H1 (cell line): ENCODE data around the gene ECEL1. TPM values are rescaled to one million over a fixed set of nuclear protein-coding genes. Genes with fewer than 3 reads are reported as not detected.

Source experiments
- CTCF ChIA-PET: fragments of 300-600 bp; sonication (Branson Sonifier 250); formaldehyde crosslinking; loops from one replicate; lab custom pipeline; 2021; ENCODE audit not compliant: partially characterized antibody; lab: Charles Lee
- POLR2A ChIA-PET: fragments of 300-600 bp; sonication (Branson Sonifier 250); formaldehyde crosslinking; loops from one replicate; lab custom pipeline; 2021; ENCODE audit warnings: inconsistent platforms; ENCODE audit not compliant: partially characterized antibody; lab: Charles Lee
- DNase-seq, 2 experiments: peaks; one replicate each; pipeline versions ENCODE4 v3.0.0 to v3.0.0-alpha.2; 2010 to 2022; ENCODE audit warnings: low spot score in 2 of 2, low read depth in 1 of 2, mixed read lengths in 1 of 2
- FAIRE-seq: peaks from 2 replicates; lab custom pipeline; 2011; peaks lifted over from hg19 to GRCh38; lab: Jason Lieb, UNC
- H2AFZ ChIP-seq: 2 replicates; pipeline ENCODE4 v1.8.1; 2012; ENCODE audit warnings: low read length, inconsistent platforms
- H2AK5ac ChIP-seq: 2 replicates; pipeline ENCODE4 v1.6.1; 2013; ENCODE audit warnings: low read depth, low read length
- H2BK120ac ChIP-seq: replicated peaks from 2 replicates; pipeline ENCODE3; 2013; ENCODE audit warnings: low read depth, low read length, inconsistent platforms
- H2BK12ac ChIP-seq: 2 replicates; pipeline ENCODE4 v1.6.1; 2013; ENCODE audit warnings: low read depth, low read length
- H2BK15ac ChIP-seq: 2 replicates; pipeline ENCODE4 v1.6.1; 2013; ENCODE audit warnings: low read length
- H2BK20ac ChIP-seq: 2 replicates; pipeline ENCODE4 v1.6.1; 2013; ENCODE audit warnings: low read length
- H2BK5ac ChIP-seq: 2 replicates; pipeline ENCODE4 v1.6.1; 2013; ENCODE audit warnings: low read depth, low read length
- H3K14ac ChIP-seq: 2 replicates; pipeline ENCODE4 v1.6.1; 2013; ENCODE audit warnings: inconsistent platforms; ENCODE audit not compliant: insufficient read length
- H3K18ac ChIP-seq: 2 replicates; pipeline ENCODE4 v1.6.1; 2013; ENCODE audit warnings: low read length; ENCODE audit errors: extremely low read depth
- H3K23ac ChIP-seq: 2 replicates; pipeline ENCODE4 v1.6.1; 2013; ENCODE audit warnings: inconsistent platforms; ENCODE audit not compliant: insufficient read length
- H3K23me2 ChIP-seq: 2 replicates; pipeline ENCODE4 v1.6.1; 2013; ENCODE audit warnings: low read depth, low read length
- H3K27ac ChIP-seq: 2 replicates; pipeline ENCODE4 v1.6.1; 2011; ENCODE audit warnings: low read depth, low read length, inconsistent platforms
- H3K27me3 ChIP-seq, 4 experiments: replicated peaks in 1 of 4; 1 replicate in 1 of 4; 2 replicates in 3 of 4; pipeline versions ENCODE4 v1.6.1 to v1.8.1; 2011 to 2013; ENCODE audit warnings: low read length in 3 of 4, mild to moderate bottlenecking in 3 of 4, inconsistent platforms in 2 of 4, mixed read lengths in 2 of 4, moderate library complexity in 1 of 4; ENCODE audit not compliant: control insufficient read depth in 3 of 4, insufficient read depth in 3 of 4; ENCODE audit errors: extremely low read depth in 1 of 4
- H3K36me3 ChIP-seq, 4 experiments: 2 replicates each; pipeline versions ENCODE4 v1.6.1 to v1.8.1; 2011 to 2013; ENCODE audit warnings: mild to moderate bottlenecking in 4 of 4, low read length in 3 of 4, moderate library complexity in 2 of 4, control low read depth in 1 of 4, inconsistent platforms in 1 of 4; ENCODE audit not compliant: insufficient read depth in 4 of 4, control insufficient read depth in 2 of 4
- H3K4ac ChIP-seq: replicated peaks from 2 replicates; pipeline ENCODE3; 2013; ENCODE audit warnings: low read length, low read depth, mixed read lengths, inconsistent platforms; ENCODE audit not compliant: insufficient read length
- H3K4me1 ChIP-seq, 4 experiments: replicated peaks in 1 of 4; 1 replicate in 1 of 4; 2 replicates in 3 of 4; pipeline versions ENCODE4 v1.6.1 to v1.8.1; 2011 to 2013; ENCODE audit warnings: low read length in 3 of 4, inconsistent platforms in 2 of 4, mixed read lengths in 1 of 4; ENCODE audit not compliant: insufficient read depth in 4 of 4, control insufficient read depth in 3 of 4
- H3K4me2 ChIP-seq, 2 experiments: 2 replicates each; pipeline versions ENCODE4 v1.6.1 to v1.8.1; 2011 to 2013; ENCODE audit warnings: low read depth in 2 of 2, low read length in 2 of 2, control low read depth in 1 of 2, inconsistent platforms in 1 of 2, mild to moderate bottlenecking in 1 of 2; ENCODE audit not compliant: insufficient read depth in 1 of 2
- H3K4me3 ChIP-seq, 4 experiments: fragments of 200-600, 300-600 bp in 1 of 4; sonication (generic), shearing (Covaris generic), sonication (Bioruptor Twin) in 1 of 4; 2 replicates each; pipeline versions ENCODE4 v1.5.1 to v1.8.1; 2011 to 2016; ENCODE audit warnings: low read length in 4 of 4, low read depth in 3 of 4, control low read depth in 2 of 4, inconsistent platforms in 2 of 4, mild to moderate bottlenecking in 2 of 4, mixed read lengths in 1 of 4, moderate library complexity in 1 of 4; ENCODE audit not compliant: insufficient read depth in 2 of 4; ENCODE audit errors: extremely low read depth in 1 of 4
- H3K56ac ChIP-seq: replicated peaks from 2 replicates; pipeline ENCODE3; 2013; ENCODE audit warnings: low read depth, mild to moderate bottlenecking, mixed read lengths, low read length, inconsistent platforms; ENCODE audit not compliant: insufficient read length
- H3K79me1 ChIP-seq: 2 replicates; pipeline ENCODE4 v1.6.1; 2013; ENCODE audit warnings: low read depth, low read length, control low read depth
- H3K79me2 ChIP-seq, 2 experiments: 2 replicates each; pipeline versions ENCODE4 v1.6.1 to v1.8.1; 2012 to 2013; ENCODE audit warnings: low read length in 2 of 2, mild to moderate bottlenecking in 2 of 2, inconsistent platforms in 1 of 2; ENCODE audit not compliant: insufficient read depth in 2 of 2, control insufficient read depth in 1 of 2
- H3K9ac ChIP-seq, 4 experiments: replicated peaks in 1 of 4; 1 replicate in 1 of 4; 2 replicates in 3 of 4; pipeline versions ENCODE4 v1.6.1 to v1.8.1; 2011 to 2013; ENCODE audit warnings: low read depth in 3 of 4, low read length in 3 of 4, control low read depth in 2 of 4, mild to moderate bottlenecking in 2 of 4, moderate library complexity in 2 of 4, inconsistent platforms in 1 of 4; ENCODE audit errors: extremely low read depth in 1 of 4
- H3K9me3 ChIP-seq, 2 experiments: 2 replicates each; pipeline versions ENCODE4 v1.6.1 to v1.8.1; 2012 to 2013; ENCODE audit warnings: mild to moderate bottlenecking in 2 of 2, moderate library complexity in 2 of 2, control low read depth in 1 of 2, inconsistent platforms in 1 of 2, low read depth in 1 of 2, low read length in 1 of 2, mixed read lengths in 1 of 2; ENCODE audit not compliant: insufficient read depth in 2 of 2
- H4K20me1 ChIP-seq, 2 experiments: replicated peaks in 1 of 2; 2 replicates each; pipeline versions ENCODE3 to v1.8.1; 2011 to 2013; ENCODE audit warnings: inconsistent platforms in 2 of 2, low read length in 2 of 2, mild to moderate bottlenecking in 1 of 2; ENCODE audit not compliant: insufficient read depth in 2 of 2, control insufficient read depth in 1 of 2
- H4K5ac ChIP-seq: 2 replicates; pipeline ENCODE4 v1.6.1; 2013; ENCODE audit warnings: low read length, low read depth, mixed read lengths, inconsistent platforms; ENCODE audit not compliant: insufficient read length
- H4K8ac ChIP-seq: 2 replicates; pipeline ENCODE4 v1.8.0; 2013; ENCODE audit warnings: mild to moderate bottlenecking, moderate library complexity, low read length, inconsistent platforms; ENCODE audit not compliant: insufficient read depth; ENCODE audit errors: extremely low read depth
- H4K91ac ChIP-seq: replicated peaks from 2 replicates; pipeline ENCODE3; 2013; ENCODE audit warnings: low read length, mixed read lengths, inconsistent platforms; ENCODE audit not compliant: insufficient read length
- ASH2L ChIP-seq: fragments of 200-600, 300-600 bp; sonication (generic); IDR thresholded peaks from one replicate; pipeline ENCODE4 v1.7.1; 2017; ENCODE audit warnings: low read length
- JUND ChIP-seq: IDR thresholded peaks from 2 replicates; pipeline ENCODE4 v1.6.1; 2011; ENCODE audit warnings: mild to moderate bottlenecking, improper control_type of control experiment, low read length
- RAD21 ChIP-seq, 2 experiments: IDR thresholded peaks in 1 of 2; conservative IDR thresholded peaks in 1 of 2; 2 replicates each; pipeline ENCODE4 v1.6.1; 2011; ENCODE audit warnings: low read depth in 2 of 2, low read length in 2 of 2, improper control_type of control experiment in 1 of 2, inconsistent platforms in 1 of 2, mild to moderate bottlenecking in 1 of 2, moderate library complexity in 1 of 2
- YY1 ChIP-seq: IDR thresholded peaks from 2 replicates; pipeline ENCODE4 v1.6.1; 2011; ENCODE audit warnings: low read depth, mild to moderate bottlenecking, low read length
- WGBS, 2 experiments: shearing (Covaris generic) in 1 of 2; methylation state at CpG; one replicate each; pipeline versions ENCODE4 v1.1.6 to v1.1.7; 2013 to 2015; ENCODE audit warnings: low lambda C conversion rate in 2 of 2, mixed read lengths in 2 of 2, inconsistent platforms in 1 of 2, low coverage in 1 of 2, missing lambda C conversion rate in 1 of 2; ENCODE audit not compliant: insufficient replicate concordance in 2 of 2, insufficient coverage in 1 of 2, insufficient read length in 1 of 2; ENCODE audit errors: extremely low coverage in 1 of 2, missing lambda C conversion rate in 1 of 2; 5-methylcytosine and 5-hydroxymethylcytosine counted together
- polyA plus RNA-seq, 7 experiments: library from polyadenylated mRNA; depleted of rRNA in 3 of 7; stranded (reverse) in 5 of 7; unstranded in 2 of 7; fragments of >200 nt in 5 of 7; fragments of 200-250 nt in 2 of 7; gene quantifications; 1 replicate in 5 of 7; 2 replicates in 1 of 7; 4 replicates in 1 of 7; pipeline versions ENCODE4 v1.2.1 to v1.2.3, GENCODE V29; 2011 to 2013; ENCODE audit warnings: missing spikeins in 2 of 7, mixed read lengths in 2 of 7
- total RNA-seq: library from RNA; stranded (reverse); fragmentation: NEBNext Ultra II Directional; extraction: Animal tissue kit (Norgen Biotek cat#: 25700); gene quantifications from 2 replicates; pipeline ENCODE4 v1.2.1, GENCODE V29; 2021

The ECEL1 gene
- total and polyA plus RNA-seq, 2 of the 8 experiments (the other 6 are each of a cell fraction or from before 2014, with no cell fraction given) = 7.7 to 20.2 TPM

GRCh38 chr2:232478571-232479340 lies 8.9 kb downstream of the ECEL1 start:
- H2BK20ac ChIP-seq = no peak overlapping the region
- no peak overlapping the region for H3K14ac ChIP-seq
- H4K20me1 ChIP-seq = peaks cover 2 to 5% of the 10 kb centered on the region in 2 experiments
- no peak overlapping the region for H3K27ac ChIP-seq
- no peak overlapping the region for H4K8ac ChIP-seq
- H3K4me1 ChIP-seq = no peaks in the 10 kb centered on the region; a peak in 1 of 7 replicates
- TF ChIP-seq YY1 = no peak
- no peak for TF ChIP-seq RAD21 (IDR thresholded peaks at IDR 0.05 in 1 of 2, conservative IDR thresholded peaks at IDR 0.05 in 1 of 2; ENCODE audit: low read depth in 2 of 2, low read length in 2 of 2)
- no peak for TF ChIP-seq JUND
- no peak for TF ChIP-seq ASH2L
- H3K27me3 ChIP-seq = peaks cover 0 to 4% (median 0%) of the 10 kb centered on the region in 4 experiments; a peak in 3 of 7 replicates
- H2BK5ac ChIP-seq = no peak overlapping the region
- no peak for DNase-seq
- H3K18ac ChIP-seq = no peak overlapping the region
- no peak overlapping the region for H2BK12ac ChIP-seq
- H3K56ac ChIP-seq = no peak overlapping the region
- no peak overlapping the region for H2AK5ac ChIP-seq
- H3K79me1 ChIP-seq = no peaks in the 10 kb centered on the region
- no peak overlapping the region for H3K4me2 ChIP-seq
- H3K4me3 ChIP-seq = no peak overlapping the region
- no peak overlapping the region for H2BK15ac ChIP-seq
- H3K9me3 ChIP-seq = no peaks in the 10 kb centered on the region
- no peak overlapping the region for H4K5ac ChIP-seq
- H3K9ac ChIP-seq = no peak overlapping the region
- H3K23ac ChIP-seq = no peak overlapping the region
- FAIRE-seq = no peak
- no peak overlapping the region for H2BK120ac ChIP-seq
- no peak overlapping the region for H4K91ac ChIP-seq
- ChIA-PET CTCF (interaction anchor here (0.5 to 6.2 kb wide), 6 partner anchors 13 to 503 kb away, joined by 3 to 66 read pairs (median 4); no protein-coding TSS in a partner anchor), POLR2A (no interaction called here)
- H3K79me2 ChIP-seq = no peaks in the 10 kb centered on the region
- H3K23me2 ChIP-seq = no peaks in the 10 kb centered on the region
- no peaks in the 10 kb centered on the region for H3K36me3 ChIP-seq
- WGBS, 2 experiments = 91% methylated on average over 18 of the region's 19 CpGs; no CpG with 5 or more reads in 1 of the 2 experiments
- no peak overlapping the region for H2AFZ ChIP-seq
- no peak overlapping the region for H3K4ac ChIP-seq
